Skin epidermis (tissue), 12 donors: ENCODE data around the gene BARX2.

ENCODE experiments used
- H3K27ac ChIP-seq, 21 experiments: fragments of 200-600 bp; sonication (generic) in 11 of 21; one replicate each; pipeline ENCODE4 v1.5.0; 2020; ENCODE audit warnings: mild to moderate bottlenecking in 3 of 21, inconsistent platforms in 2 of 21, moderate library complexity in 2 of 21
- H3K4me3 ChIP-seq, 7 experiments: fragments of 200-600 bp; sonication (generic) in 2 of 7; one replicate each; pipeline ENCODE4 v1.5.0; 2020; ENCODE audit warnings: inconsistent platforms in 2 of 7, mild to moderate bottlenecking in 2 of 7, moderate library complexity in 1 of 7

The BARX2 gene

DNA sequence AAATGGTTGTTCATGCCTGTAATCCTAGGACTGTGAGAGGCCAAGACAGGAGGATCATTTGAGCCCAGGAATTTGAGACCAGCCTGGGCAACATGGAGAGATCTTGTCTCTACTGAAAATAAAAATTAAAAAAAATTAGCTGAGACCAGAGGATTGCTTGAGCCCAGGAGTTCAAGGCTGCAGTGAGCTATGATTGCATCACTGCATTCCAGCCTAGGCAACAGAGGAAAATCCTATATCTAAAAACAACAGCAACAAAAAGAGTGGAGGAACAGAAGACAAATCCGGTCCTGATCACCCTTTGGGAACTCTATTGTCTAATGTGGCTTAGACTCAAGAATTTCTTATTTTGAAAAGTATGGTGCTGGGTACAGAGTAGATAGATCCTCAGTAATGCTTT, 17.3 kb downstream of the BARX2 start:
- Histone ChIP-seq H3K27ac (peak overlapping the region in 1 of 21 experiments; percentile 51), H3K4me3 (no peak overlapping the region)

DNA sequence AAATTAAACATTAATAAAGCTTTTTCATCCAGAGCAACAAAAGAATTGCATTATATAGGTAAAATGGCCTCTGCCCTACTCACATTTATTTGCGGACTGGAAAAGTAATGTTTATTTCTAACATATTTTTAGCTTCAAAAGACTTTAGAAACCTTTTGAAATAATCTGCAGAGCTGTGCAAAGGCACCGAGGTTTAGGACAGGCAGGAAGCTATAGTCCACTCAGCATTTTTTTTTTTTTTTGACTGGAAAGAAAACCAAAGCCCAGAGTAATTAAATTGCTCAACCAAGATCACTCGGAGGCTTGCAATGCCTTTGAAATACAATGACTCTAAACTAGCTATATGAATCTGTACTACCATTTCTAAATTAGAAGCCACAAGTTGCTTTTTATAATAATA, 19.1 kb downstream of the BARX2 start:
- no peak overlapping the region for H3K4me3 ChIP-seq
- H3K27ac ChIP-seq = no peak overlapping the region

DNA sequence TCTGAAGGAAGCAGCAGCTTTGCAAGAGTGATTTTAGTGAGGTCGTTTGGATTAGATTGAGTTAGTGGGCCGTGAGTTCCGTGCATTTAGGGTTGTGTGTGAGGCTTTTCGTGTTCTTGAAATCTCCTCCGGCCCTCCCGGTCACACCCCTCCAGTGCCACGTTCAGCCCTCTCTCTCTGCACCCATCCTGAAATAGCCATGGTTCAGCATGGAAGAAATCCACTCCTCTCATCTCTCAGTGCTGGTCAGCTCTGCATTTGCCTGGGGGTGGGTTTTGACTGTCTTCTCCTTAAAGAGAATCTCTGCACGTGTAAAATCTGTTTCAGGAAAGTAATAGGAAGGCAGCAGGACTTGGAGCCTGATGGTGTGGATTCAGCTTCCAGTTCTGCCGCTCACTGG, 19.8 kb downstream of the BARX2 start:
- no peak overlapping the region for H3K4me3 ChIP-seq
- no peak overlapping the region for H3K27ac ChIP-seq

DNA sequence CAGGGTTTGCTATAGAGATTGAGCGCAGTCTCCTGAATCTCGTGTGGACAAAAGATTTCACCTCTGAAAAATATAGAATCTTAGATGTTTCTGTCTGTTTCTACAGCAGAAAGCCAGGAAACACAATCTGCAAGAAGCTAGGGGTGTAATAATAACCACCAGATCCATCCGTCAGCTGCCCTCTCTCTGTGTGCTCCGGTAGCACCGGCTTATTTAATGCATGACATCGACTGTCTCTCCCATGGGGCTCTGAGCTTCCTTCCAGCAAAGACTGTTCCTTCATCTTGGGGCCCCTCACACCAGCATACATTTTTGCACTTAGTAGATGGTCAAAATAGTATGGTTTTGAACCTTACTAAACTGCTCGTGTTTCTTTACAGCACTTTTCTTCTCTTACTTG, 20.2 kb downstream of the BARX2 start:
- H3K4me3 ChIP-seq = no peak overlapping the region

DNA sequence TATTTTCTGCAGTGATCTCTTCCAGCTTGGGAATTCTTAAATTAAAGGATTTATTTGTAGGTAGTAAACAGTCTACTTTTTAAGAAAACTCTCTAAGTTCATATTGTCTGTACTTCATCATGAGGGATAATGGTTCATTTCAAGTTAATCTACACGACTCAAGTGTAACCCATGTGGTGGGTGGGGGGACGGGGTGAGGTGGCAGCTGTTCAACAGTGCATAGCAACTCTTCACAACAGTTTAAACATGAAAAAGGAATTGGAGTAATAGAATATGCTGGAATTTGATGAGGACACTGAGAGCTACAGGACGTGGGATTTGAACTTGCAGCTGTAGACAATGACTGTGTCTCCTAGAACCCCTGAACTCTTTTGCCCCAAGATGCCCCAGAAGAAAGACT, 20.8 kb downstream of the BARX2 start:
- H3K27ac ChIP-seq = no peak overlapping the region

More for the DNA sequence above, 20.2 kb downstream of the BARX2 start:
- no peak overlapping the region for H3K27ac ChIP-seq

DNA sequence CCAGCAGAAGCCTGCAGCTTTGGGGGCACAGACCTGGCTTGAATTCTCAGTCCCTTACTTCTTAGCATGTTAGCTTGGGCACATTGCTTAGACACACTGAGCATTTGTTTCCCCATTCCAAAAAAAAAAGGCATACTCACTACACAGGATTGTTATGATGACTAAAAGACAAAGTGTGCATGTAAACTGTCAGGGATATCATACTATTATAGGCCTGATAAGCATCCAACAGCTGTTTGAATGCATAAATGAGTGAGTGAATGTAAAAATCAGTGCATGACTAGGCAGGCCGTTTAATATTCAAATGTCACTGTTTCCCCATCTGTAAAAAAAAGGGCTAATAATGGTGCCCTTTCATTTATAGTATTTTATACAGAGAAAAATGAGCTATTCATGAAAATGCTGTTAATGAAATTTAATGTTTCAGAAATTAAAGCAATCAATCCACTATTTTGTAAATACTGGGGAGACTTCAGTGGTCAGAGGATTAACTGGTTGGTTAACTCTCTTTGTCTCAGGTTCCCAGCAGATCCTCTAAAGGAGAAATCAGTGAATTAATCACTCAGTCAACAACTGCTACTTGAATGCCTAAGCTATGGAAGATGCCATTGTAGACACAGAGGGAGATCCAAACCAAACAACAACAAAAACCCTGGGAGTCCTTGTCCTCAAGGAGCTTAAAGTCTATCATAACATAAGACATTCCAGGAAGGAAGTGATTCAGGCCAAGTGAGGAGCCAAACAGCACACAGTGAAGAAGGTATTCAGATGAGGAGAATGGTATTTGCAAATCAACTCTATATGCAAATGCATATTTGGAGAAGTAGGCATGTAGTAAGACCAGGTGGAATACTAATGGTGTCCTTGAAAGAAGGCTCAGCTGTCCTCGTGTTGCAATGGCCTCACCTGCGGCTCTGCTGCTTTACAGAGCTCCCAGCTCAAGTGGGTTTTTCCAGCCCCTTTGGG, 26.8 kb downstream of the BARX2 start:
- Histone ChIP-seq H3K27ac (no peak overlapping the region), H3K4me3 (no peak overlapping the region)

More for the DNA sequence above, 20.8 kb downstream of the BARX2 start:
- H3K4me3 ChIP-seq = no peak overlapping the region

DNA sequence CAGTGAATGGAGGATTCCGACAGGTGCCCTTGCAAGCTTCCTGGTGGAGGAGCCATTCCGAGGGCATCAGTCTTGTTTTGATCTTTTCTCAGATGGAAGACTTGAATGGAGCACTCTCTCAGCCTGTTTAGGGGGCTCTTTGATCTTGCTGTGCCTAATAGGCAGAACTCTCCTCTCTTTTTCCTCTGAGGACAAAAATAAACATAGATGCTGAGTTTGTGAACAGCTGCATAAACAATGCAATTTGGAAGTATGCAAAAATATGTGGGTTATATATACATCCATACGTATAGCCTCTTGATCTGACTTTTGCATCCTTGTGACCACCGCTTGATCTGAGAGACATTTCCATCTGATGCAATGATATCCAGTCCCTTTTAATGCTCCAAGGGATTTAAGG, 29.1 kb downstream of the BARX2 start:
- Histone ChIP-seq H3K4me3 (no peak overlapping the region), H3K27ac (no peak overlapping the region)

DNA sequence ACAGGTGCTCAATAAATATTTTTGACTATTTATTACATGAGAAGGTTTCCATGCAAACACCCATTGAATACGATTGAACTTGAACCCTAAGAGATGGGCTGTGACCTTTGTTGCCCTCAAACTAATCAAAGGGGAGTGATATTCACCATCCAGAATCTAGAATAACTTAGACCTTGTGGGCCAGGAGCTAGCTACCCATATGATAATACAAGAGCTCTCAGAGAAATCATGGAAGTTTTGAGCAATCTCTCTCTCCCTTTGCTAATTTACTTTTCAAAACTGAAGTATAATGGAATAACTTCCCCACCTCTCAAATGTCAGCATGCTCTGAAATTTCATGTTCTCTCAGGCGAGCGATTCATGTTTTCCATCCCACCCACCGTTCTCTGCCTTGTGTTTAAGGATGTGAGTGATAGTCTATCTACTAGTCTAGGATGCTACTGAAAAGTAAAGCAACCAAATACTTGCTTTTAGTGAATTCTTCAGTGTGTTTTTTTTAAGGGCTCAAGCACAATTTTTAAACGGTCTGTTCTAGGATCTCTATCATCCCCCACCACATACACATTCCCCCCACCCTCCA, 33.3 kb downstream of the BARX2 start:
- H3K4me3 ChIP-seq = no peak overlapping the region
- no peak overlapping the region for H3K27ac ChIP-seq

DNA sequence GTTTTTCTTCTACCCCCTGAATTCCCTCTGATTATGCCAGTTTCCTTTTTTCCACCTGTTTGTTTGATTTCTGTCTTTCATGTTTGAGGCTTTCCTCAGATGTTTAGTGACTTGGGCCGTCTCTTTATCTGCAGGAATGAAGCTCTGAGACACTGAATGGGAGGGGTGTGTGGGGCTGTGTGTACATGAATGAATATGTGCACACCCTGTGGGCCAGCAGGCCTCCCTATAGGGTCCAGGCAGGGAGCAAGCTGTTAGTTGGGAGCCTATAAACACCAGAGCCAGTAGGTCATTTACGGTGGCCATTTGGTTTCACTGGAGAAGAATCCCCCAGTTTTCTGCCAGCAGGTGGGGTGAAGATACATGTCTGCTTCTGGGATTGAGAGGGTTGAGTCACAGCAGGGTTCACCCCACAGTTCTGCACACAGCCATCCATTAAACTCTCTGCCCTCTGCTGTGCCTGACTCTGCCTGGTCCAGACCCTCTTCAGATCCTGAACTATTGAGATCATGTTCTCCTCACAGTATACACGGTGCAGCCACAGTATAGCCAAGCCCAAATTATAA, 34.8 kb downstream of the BARX2 start:
- Histone ChIP-seq H3K27ac (no peak overlapping the region), H3K4me3 (no peak overlapping the region)

DNA sequence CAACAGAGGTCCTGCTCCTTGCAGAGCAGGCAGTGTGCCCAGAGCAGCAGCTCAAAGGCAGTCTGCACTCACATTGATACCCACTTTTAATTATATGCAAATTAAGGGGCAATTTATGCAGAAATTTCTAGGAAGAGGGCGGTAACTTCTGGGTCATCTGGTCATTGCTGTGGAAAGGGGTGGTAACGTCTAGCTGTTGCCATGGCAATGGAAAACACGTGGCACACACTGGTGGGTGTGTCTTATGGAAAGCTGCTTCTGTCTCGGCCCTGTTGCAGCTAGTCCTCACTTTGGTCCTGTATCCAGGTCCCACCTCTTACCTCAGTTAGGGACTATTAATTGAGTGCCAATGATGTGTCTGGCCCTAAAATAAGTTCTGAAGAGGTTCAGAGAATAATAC, 36.8 kb downstream of the BARX2 start:
- no peak overlapping the region for H3K27ac ChIP-seq

DNA sequence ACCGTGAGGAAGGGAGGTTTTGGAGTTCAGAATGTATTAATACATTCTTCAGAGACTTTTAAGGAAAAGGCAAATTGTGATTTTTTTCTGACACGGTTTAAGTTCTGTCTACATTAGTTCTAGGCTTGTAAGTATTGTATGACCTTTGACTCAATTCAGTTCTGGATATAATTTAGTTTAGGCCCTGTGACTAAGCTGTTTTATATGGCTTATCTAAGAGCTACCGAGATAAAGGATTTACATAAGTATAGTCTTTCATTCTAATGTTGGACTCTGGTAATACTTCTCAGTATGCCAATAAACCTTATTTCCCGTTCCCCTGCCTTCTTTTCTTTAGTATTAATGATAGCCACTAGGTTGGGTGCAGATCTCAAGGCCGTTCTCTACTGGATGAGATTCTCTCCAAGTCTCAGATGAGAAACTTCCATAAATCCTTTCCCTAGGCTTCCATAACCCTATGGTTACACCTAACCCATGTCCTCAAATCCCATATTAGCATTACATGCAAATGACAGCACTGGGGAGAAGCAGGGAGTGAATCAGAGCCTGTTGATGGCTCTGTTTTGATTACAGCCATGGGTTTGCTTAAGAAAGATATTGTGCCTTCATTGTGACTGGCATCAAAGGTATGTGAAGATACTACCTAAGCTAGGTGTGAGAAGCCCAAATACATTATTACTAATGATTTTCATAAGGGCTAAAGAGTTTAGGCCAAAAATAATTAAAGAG, 38.7 kb downstream of the BARX2 start:
- Histone ChIP-seq H3K27ac (no peak overlapping the region), H3K4me3 (no peak overlapping the region)

More for the DNA sequence above, 36.8 kb downstream of the BARX2 start:
- no peak overlapping the region for H3K4me3 ChIP-seq

DNA sequence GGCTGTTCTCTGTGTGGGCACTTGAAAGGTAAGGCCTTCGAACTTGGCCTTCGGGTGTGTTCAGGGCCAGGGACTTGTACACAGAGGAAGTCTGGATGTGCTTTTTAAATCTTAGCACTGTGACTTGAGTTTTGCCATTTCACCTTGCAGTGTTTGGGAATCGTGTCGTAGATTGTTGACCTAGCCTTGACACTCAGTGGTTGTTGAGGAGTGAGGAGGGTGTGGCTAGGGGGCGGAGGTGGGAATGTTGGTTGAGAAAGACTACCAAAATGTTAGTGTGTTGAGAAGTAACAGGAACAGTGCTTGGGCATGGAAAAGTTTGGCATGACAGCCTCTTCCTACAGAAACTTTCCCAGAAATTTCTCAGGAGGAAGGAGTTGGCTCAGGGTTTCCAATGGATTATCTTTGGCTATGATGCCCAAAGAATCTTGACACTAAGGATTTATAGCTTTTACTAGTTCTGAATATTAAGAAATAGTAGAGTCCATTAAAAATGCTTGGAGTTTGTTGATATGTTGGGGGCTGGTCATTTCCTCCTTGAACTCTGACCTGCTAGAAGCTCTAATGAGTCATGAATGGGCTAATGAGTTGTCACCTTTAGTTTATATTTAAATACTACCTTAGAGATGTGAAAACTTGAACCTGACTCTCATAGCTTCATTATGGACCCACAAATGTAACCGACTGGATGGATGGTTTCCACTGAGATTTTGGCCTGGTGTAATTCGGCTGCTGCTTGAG, 40.6 kb downstream of the BARX2 start:
- Histone ChIP-seq H3K27ac (no peak overlapping the region), H3K4me3 (no peak overlapping the region)

DNA sequence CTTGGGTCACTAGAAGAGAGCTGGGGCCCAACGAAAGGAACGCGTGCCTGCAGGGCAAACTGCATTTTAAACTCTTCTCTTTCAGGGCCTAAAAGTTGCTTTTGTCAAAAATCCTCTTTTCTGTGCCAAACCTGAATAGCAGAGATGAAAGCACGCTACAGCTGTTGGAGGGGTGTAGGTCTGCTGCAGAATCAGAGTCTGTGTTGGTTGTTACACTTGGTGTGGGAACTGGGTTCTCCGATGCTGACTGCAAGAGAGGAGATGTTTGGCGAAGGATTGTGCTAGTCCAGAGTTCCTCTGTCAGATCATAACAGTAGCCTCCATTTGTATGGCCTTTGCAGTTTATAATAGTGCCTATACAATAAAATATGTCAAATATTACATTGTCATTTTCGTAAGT, 41.8 kb downstream of the BARX2 start:
- H3K4me3 ChIP-seq = no peak overlapping the region
- no peak overlapping the region for H3K27ac ChIP-seq

DNA sequence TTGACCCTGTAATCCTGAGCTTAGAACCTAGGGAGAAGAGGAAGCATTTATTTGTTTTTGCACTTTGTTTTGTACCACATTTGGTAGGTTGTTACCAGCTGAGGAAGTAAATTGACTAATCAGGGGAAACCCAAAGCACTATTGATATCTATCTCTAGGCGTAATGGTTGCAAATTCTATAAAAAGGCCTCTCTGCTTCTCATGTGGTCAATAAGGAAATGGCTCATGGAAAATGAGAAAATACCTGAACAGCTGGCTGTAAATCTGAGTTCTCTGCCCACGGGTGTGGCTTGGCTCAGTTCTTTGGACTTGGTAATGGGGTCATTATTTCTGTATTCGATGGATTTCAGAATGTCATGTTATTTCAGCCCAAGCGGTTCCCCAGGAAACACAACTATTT, 42.4 kb downstream of the BARX2 start:
- no peak overlapping the region for H3K4me3 ChIP-seq
- H3K27ac ChIP-seq = no peak overlapping the region

DNA sequence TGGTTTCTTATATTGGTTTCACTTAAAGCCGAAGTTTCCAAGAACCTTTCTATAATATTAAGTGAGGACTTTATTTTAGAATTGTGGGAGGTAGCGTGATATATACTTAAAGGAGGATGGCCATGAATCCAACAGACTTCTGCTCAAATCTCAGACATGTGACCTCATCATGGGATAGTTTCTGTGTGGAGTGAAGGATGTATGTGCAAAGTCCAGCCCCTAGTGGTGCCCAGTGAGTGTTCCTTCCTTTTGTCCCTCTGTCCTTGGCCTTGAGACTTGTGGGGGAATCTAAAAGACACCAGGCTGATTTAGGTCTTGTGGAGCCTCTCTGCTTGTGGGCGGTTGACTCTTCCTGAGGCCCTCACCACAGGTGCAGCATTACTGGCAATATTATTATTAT, 43.7 kb downstream of the BARX2 start:
- no peak overlapping the region for H3K27ac ChIP-seq
- H3K4me3 ChIP-seq = no peak overlapping the region

DNA sequence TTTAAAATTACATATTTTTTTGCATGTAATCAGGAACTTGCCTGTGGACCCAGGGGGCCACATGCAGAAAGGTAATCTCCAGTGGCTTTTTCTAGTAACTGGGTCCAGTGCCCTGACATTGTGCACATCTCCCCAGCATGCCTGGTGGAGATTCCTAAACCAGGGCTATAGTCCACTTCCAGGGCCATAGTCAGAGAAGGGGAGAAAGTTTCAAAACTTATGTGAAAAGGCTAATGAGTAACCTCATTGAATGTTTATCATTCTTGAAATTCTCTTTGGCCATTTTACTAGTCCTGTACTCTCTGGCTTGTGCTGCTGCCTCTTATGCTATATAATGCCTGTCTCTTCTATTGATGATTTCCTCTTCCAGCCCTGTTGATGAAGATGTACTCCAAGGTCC, 47.8 kb downstream of the BARX2 start:
- H3K4me3 ChIP-seq = no peak overlapping the region
- H3K27ac ChIP-seq = no peak overlapping the region

DNA sequence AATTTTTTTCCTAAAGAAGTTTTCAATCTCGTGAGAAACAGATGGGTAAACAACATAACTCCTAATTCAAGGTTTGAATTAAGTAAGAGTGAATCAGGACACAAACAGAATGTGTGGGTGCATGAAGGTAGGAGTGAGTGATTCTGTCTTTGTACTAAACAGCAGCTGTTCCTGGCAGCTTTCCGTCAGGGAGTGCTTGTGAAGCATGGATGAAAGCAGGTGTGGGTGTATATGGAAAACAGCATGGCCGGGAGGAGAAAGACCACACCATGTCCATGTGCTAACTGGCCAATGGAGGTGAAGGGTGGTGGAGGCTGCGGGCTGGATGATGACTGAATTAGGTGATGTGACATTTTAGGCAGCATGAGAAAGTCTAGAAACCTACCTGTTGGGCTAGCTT, 49.6 kb downstream of the BARX2 start:
- H3K27ac ChIP-seq = no peak overlapping the region
- no peak overlapping the region for H3K4me3 ChIP-seq

DNA sequence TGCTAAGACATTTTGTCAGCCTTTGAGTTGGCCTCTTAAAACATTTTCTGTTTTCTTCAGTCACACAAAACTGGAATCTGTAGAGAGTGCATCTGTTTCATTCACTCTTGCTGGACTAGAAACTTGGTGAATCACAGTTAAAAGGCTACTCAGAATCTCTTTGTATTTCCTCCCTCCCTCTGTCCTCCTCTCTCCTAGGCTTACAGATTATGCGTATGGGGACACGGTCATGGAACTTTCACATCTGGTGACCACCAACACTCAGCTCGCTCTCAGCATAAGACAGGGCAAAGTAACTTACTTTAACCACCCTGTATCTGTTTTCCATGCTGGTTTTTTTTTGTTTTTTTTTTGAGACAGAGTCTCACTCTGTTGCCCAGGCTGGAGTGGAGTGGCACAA, 50.4 kb downstream of the BARX2 start:
- Histone ChIP-seq H3K4me3 (no peak overlapping the region), H3K27ac (no peak overlapping the region)

DNA sequence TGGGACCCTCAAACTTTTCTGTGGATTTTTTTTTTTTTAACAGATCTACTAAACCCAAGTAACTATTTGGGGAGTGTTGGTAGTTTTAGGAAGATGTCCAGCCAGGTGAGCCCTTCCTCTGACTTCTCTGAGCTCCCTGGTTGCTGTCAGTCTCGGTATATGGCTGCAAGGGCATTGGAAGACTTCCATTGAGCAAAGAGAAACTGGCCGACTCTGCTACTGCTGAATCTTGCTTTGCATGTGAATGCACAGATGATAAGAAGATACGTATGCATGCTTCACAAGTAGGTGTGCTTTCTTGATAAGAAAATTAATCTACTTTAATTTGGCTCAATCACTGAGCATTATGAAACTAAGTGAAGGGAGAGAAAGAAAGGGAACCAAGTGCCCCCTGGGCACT, 51.1 kb downstream of the BARX2 start:
- Histone ChIP-seq H3K4me3 (no peak overlapping the region), H3K27ac (peak overlapping the region in 1 of 21 experiments; percentile 34)

DNA sequence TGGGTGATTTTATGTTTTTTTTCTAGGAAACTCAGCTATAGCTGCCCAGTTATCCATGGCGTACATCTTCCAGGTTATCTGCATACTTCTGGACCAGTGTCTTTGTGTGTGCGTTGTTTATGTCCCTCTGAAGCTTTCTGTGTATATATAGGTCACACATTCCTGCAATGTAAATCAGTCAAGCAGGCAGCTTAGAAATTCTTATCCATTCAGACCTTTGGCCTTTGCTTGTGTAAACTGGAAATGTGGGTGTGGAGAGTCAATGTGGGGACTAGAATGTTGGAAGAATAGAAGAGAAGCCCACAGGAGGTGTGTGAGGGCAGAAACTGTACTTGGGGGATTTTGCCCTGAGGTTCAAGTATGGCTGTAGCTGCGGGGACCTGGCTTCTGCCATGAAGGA, 51.7 kb downstream of the BARX2 start:
- Histone ChIP-seq H3K4me3 (no peak overlapping the region), H3K27ac (peak overlapping the region in 3 of 21 experiments; percentile 31 to 44 (median 34))
